Activated T-cell treated with anti-CD3 and anti-CD28 coated beads, Interleukin-2, amount 50 U/mL, for 1 hour (primary cell): ENCODE results near the gene ABCA13.
"Not testable (repeated sequence)": the region's sequence is repeated elsewhere in the genome, so short reads cannot be mapped to it uniquely, and the experiment has no call there.

Experiments
- DNase-seq: peaks from one replicate; pipeline ENCODE4 v3.0.0-alpha.2; 2020

Gene ABCA13

DNA sequence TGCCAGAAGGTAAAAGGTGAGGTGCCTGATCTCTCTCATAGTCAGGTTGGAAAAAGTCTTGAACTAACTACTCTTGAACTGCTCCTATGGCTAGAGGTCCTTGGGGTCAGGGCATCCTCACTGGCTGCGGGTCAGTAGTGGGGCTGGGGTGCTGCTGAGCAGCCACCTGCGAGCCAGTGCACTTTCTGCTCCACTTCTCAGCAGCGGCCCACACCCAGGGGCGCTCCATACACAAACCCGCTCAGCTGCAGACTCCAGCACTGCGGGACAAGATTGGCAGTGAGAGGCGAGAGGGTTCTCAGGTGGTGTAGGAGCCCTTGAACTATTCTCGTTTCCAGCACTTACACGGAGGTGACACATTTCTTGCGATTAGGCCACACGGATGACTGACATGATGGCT is 6.0 kb downstream of the ABCA13 start:
- no peak for DNase-seq

DNA sequence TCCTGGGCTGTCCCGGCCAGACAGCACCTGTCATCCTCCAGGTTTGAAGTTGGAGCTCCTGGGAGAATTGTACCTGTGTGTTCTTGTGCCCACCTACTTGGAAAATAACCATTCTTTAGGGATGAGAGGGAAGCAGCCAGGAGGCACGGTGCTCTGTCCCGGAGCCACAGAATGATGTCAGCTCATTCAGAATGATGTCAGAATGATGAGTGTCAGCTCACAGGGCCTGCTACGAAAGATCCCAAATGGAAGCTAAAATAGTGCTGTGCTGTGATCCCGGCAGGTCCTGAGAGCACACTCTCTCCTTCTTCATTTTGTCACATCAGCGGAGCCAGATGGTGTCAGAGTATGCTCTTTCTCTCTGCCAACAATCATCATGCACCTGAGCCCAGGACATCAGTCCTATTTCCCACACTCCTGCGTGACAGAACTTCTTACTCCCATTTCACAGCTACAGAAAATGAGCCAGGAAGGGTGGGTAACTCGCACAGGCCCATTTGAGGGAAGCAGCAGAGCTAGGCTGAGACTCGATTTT is 8.3 kb downstream of the ABCA13 start:
- no peak for DNase-seq

DNA sequence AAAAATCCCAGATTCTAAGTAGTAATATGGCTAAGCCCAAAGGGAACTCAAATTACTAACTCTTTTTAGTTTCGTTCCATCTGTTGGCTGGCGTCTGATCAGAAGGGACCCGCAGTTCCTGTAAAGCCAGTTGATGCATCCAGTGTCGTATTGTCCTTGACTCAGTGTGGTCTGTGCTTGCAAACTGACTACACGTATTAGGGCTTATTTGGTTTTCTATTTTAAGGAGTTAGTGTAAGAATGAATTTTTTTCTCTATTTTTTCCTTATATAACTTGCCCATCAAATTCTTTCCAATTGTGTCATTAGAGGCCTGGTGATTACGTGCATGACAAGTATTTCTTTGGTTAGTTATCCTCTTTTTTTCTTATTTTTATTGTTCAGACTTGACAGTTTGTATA is 9.7 kb downstream of the ABCA13 start:
- DNase-seq, result no peak

DNA sequence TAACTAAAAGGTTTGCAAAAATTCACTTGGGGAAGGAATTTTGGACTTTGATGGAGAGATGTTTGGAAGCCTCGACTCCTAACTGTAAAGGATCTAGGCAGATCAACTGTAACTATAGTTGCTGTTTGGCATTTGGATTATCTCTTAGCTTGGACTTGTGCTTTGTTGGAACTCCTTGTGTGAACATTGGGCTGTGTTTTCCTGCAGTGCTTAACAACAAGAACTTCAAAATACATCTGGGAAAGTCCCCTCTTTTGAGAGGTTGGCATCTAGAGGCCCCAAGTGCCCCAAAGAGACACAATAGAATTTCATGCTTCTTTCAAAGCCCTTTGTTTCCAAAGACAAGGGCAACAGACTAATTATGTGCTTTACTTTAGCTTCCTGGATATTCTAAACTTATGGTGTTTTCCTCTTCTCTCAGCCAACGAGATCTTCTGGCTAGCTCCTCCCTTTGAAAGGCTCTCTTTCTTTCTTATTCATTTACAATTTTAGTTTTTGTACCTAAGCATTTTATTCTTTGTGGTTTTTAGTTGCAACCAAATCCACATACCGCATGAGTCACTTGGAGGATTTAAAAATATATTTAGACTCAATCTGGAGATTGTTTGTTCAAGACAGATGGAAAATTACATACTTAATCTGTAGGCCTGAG is 11.6 kb downstream of the ABCA13 start:
- DNase-seq, result no peak

DNA sequence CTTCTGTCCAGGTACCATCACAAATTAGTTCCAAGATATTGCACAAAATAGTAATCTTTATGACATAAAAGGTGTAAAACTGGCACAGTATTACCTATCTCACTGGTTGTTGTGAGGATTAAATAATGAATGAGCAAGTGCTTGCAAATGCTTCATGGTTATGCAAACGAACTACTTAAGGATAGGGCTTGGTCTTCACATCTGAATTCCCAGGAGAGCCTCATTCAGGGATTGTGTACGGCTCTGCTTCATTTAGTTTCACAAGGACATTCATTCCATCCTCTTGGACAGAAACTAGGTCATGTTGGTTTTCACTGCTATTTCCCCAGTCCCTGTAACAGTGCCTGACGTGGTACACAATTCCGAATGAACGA is 12.1 kb downstream of the ABCA13 start:
- no peak for DNase-seq

DNA sequence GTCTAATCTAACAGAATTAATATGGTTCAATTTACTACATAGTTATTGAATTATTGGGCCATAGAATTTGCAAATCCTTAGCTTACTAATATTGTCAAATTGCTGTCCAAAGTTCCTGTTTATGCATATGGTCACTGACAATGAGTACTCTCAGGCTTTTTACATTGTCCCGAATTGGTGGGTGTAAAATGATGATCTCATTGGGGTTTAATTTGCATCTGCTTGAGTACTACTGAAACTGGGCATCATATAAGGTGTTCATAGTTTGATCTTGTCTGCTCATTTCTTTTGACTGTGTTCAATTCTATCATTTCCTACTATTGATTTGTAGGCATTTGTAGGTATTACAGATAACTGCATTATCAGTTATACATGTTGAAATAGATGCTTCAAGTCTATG is 12.7 kb downstream of the ABCA13 start:
- DNase-seq, result no peak

DNA sequence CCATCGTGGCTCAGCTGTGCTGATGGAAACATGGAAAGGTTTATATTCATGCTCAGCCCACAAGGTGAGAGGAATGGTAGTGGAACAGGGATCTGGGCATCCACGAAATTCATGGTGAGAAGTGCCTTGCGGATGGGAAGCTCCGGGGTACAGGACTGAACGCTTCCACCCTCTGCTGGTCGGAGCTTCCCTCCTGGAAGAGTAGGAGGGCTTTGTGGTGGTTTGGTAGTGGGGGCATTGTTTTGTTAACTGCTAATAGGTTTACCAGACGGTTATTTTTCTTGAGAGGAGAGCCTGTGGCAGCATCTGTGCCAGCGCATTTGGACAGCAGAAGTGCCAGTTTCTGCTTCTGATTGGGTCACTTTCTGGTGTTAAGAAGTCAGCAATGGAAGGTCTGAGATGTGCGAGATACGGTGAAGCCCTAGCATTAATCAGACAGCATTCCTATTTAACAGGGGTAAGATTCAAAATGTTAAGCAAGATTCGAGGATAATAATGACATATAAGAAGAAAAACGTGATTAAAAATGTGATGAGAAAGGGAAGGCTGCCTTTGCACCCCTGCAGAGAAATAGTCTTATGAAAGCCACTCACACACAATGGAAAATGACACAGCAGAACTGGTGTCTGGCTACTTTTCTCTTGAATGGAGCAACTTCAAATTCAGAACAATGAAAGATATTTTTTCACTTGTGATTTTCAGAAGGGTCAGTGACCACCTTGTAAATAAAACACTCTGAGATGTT is 17.7 kb downstream of the ABCA13 start:
- no peak for DNase-seq

DNA sequence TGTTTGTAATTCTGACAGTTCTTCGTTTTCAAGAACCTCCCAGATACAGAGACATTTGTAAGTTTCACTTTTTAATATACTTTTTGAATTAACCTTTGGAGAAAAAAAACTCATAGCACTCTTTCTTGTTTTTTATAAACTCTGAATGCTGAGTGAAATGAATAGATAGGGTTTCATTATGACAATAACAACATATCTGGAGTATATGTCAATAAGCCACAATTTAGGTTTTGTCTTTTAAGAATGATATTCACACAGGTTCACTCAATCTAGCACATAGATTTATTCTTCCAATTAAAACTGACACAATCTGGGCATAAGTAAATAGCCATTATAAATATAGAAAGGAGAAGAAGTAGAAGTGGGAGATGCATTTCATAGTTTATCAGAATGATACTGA is 21.7 kb downstream of the ABCA13 start:
- DNase-seq, result no peak

DNA sequence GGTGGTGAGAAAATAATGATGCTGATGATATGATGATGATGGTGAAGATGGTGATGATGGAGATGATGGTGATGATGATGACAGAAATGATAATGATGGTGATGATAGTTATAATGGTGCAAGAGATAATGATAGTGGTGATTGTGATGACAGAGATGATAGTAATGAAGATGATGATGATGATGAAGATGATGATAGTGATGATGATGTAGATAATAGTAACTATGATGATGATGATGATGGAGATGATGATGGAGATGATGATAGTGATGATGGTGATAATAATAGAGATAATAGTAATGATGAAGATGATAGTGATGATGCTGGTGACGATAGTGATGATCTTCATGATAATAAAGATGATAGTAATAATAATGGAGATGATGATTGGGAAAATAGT is 22.2 kb downstream of the ABCA13 start:
- no peak for DNase-seq

DNA sequence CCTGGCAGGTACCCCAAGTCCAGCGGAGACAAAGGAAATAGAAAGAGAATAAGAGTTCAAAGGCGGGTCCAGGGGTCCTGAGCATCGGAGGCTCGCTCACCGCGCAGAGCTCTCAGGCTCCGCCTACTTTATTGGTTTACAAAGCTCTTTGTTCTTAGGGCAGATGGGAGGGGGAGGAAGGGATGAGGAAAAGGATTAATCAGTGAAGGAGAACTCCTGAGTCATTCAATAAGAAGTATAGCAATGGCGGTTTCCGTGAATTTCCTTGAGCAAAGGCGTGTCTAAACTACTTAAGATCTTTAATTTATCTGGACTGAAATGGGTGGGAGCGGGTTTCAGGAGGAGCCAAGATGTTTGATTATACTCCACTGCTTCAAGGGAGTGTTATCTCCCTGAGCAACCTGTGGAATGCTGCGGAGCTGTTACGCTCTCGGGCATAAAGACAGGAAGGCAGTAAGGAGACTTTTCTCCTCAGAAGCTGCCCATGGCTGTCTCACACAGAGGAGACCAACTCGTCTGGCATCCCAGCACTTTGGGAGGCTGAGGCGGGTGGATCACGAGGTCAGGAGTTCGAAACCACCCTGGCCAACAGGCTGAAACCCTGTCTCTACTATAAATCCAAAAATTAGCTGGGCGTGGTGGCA is 29.8 kb downstream of the ABCA13 start:
- DNase-seq, result not testable (repeated sequence)

DNA sequence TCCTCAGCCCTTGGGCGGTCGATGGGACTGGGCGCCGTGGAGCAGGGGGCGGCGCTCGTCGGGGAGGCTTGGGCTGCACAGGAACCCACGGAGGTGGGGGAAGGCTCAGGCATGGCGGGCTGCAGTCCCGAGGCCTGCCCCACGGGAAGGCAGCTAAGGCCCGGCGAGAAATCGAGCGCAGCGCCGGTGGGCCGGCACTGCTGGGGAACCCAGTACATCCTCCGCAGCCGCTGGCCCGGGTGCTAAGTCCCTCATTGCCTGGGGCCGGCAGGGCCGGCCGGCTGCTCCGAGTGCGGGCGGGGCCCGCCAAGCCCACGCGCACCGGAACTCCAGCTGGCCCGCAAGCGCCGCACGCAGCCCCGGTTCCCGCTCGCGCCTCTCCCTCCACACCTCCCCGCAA is 31.7 kb downstream of the ABCA13 start:
- not testable (repeated sequence) for DNase-seq

DNA sequence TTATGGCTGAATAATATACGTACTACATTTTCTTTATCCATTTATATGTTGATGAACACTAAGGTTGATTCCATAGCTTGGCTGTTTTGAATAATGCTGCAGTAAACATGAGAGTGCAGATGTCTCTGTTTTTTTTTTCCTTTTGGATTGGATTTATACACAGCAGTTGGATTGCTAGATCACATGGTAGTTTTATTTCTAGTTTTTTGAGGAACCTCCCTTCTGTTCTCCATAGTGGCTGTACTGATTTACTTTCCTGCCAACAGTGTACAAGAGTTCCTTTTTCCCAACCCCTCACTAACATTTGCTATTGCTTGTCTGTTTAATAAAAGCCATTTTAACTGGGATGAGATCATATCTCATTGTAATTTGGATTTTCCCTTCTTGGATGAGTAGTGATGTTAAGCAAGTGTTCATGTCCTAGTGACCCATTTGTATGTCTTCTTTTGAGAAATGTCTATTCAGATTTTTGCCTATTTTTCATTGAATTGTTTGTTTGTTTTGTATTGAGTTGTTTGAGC is 36.0 kb downstream of the ABCA13 start:
- DNase-seq, result no peak

DNA sequence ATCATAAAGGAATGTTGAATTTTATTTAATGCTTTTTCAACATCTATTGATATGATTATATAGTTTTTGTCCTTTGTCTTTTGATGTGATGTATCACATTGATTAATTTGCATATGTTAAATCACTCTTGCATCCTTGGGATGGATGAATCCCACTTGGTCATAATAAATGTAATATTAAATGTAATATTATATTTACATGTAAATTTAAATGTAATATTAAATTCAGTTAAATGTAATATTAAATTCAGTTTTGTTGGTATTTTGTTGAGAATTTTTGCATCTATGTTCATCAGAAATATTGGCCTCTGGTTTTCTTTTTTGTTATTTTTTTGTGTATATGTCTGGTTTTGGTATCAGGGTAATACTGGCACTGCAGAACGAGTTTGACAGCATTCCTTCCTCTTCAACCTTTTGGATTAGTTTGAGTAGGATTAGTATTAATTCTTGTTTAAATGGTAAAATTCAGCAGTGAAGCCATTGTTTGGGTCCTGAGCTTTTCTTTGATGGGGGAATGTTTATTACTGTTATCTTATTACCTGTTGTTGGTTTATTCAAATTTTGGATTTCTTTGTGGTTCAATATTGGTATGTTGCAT is 37.8 kb downstream of the ABCA13 start:
- no peak for DNase-seq

DNA sequence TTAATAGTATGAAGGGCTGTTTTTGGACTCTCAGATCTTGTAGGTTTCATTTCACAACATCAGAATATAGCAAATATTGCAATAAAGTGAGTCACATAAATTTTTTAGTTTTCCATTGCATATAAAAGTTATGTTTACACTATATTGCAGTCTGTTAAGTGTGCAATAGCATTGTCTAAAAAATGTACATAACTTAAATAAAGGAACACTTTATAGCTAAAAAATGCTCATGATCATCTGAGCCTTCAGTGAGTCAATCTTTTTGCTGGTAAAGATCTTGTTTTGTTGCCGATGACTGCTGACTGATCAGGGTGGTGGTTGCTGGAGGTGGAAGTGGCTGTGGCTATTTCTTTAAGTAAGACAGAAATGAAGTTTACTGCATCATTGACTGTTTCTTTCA is 42.0 kb downstream of the ABCA13 start:
- no peak for DNase-seq

DNA sequence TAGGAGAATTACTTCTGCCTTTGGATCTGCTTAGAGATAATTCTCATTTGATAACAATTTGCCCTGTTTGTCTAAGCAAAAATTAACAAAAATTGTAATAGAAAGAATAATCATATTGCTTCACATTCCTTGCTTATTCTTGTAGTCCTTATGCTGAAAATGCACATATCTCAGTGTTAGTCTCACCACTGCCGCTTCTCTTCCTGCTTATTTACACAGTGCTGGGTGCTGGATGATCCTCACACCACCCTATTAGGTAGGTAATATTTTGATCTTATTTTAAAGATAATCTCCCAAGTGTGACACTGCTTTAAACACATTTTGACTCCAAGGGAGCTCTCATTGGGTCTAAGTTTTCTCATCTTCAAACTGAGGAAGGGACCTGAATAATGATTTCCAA is 46.0 kb downstream of the ABCA13 start:
- no peak for DNase-seq

DNA sequence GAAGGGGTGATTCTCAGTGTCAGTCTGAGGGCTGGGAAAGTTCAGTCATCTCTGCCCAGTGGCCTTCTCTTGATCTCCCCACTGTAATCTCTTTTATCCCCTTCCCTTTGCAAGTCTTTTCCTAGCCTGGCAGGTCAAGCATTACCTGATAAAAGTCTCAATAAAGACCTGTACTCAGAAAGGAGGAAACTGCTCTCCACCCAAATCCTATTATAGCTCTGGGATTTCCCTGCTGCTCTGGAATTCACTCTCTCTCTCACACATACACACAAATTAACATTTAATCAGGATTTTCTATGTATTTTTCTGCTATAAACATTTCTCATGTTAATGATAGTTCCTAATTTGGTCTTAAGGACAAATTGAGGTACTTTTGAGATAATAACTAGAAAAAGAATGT is 46.5 kb downstream of the ABCA13 start:
- no peak for DNase-seq

DNA sequence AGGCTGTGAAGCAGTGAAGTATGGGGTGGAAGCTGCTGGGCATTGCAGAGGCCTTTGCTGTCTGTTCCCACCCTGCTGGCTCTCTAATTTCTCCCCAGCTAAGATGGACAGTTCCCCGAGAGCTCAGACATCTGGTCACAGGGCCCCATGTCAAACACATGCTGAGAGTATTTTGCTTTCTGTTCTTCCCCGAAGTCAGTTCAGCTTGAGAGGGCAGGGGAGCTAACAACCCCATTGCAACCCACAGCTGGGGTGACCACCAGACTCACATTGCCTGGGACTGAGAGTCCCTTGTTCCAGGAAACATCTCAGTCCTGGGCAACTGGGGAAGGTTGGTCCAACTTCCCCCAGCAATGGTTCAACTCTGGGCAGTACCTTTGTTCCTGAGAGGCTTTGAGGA is 52.8 kb downstream of the ABCA13 start:
- DNase-seq, result no peak

DNA sequence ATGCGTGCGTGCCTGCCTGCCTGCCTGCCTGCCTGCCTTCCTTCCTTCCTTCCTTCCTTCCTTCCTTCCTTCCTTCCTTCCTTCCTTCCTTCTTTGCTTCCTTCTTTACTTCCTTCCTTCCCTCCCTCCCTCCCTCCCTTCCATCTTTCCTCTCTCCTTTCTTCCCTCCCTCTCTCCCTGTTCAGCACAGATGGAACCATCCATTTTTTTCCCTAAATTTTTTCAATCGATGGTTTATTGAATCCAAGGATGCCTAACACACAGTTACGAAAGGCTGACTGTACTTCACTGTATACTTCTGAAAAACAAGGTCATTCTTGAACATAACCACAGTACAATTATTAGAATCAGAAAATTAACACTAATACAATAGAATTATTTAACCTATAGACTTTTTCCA is 53.8 kb downstream of the ABCA13 start:
- DNase-seq, result no peak

DNA sequence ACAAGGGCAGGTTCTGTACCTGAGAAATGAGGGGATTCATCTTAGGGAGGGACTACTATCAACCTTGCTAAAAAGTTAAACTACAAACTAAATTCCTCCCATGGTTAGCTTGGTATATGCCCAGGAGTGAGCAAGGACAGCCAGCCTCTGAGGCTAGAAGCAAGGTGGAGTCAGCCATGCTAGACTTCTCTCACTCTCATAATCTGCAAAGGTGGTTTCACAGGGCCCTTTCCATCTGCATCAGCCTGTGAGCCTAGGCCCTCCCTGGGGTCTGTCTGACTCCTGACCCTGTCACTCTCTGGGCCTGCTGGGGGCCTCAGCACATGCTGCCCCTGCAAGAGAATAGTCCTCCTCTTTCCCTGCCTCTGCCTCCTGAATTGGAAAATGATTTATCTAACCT is 66.1 kb downstream of the ABCA13 start:
- no peak for DNase-seq

DNA sequence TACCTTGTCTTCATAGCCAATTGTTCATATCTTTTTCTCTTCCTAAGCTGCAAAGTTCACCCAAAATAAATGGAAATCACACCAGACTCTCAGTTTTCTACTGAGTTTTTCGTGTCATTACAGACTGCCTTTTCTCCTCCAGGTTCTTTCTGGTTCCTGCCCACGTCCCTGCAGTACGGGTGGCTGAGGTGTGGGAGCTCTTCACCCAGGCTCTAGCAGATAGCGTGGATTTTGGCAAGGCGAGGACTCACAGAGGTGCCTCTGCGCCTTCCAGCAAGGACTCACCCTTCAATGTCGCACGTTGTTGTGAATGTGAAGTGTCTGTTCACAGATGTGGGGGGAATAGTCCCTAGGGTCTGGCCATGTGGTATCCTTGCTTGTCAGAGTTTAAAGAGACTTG is 71.6 kb downstream of the ABCA13 start:
- no peak for DNase-seq

DNA sequence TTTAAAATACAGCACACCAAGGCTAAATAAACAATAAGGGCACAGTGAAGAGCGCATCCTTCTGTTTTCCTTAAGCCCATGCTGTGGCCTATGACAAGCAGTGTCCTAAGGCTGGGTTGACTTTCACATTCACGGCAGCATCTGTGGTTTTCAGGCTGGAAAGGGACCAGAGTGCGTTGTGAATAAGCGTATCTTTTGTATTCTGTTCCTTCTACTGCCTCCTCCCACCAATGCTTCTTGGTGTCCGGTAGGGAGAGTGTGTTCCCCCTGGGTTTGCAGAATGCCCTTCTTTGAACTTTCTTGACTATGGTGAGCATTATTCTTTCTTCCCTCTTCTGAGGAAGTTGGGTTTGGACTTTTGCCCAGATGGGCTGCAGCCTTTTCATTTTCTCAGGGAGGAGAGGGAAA is 73.6 kb downstream of the ABCA13 start:
- no peak for DNase-seq

DNA sequence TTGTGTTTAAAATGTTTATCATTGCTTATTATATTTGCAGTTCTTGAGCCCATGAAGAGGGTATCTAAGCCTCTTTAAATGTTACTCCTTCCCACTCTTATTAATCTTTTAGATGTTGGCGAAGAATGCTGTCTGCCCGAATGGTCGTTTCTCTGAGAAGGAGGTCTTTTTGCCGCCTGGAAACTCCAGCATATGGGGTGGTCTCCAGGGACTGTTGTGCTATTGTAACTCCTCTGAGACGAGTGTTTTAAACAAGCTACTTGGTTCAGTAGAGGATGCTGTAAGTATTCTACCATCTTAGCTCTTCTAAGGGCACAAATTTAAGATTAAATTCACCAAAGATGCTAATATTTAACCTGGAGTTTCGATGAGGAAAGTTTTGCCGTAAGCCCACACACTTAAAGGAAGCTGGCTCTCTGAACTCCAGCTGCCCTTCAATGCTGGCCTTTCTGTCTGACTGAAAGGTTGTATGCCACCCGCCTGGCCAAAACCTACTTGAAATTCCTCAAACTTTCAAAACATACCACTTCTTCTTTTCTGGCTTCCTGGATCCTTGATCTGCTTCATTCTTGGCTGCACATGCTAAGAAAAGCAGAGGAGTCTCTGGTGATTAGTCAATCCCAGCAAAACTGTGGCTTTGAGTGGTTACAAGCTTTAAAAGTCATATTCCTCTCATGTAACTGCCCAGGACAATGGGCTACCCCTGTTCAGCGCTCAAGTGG is 74.7 kb downstream of the ABCA13 start:
- no peak for DNase-seq

DNA sequence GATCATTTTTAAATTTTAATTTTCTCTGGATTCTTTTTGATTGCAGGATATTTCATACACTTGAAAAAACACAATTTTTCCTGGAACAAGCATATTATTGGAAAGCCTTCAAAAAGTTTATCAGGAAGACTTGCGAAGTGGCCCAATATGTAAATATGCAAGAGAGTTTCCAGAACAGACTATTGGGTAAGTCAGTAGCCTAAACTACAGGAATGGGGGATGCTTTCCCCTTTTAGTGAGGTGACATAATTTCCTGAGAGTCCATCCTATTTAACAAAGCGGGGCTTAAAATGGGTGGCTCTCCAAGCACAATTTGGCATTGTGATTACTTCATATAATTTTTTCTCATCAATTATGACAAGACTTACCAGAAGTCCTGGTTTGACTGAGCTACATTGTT is 77.9 kb downstream of the ABCA13 start:
- no peak for DNase-seq
